GM12874 (cell line): ENCODE results near the gene TPD52L2.

Experiments used
- CTCF ChIP-seq: IDR thresholded peaks from 2 replicates; pipeline ENCODE4 v1.5.1; 2011; ENCODE audit warnings: low read depth, mild to moderate bottlenecking, control low read depth, low read length, moderate library complexity; ENCODE audit not compliant: insufficient read depth

Gene TPD52L2

GRCh38 chr20:63886921-63887320 is 21.9 kb downstream of the TPD52L2 start:
- no peak for TF ChIP-seq CTCF

- no peak for TF ChIP-seq CTCF
Observed at GRCh38 chr20:63889241-63890200, 24.5 kb downstream of the TPD52L2 start.

- no peak for TF ChIP-seq CTCF
Observed at GRCh38 chr20:63890201-63890576, 25.1 kb downstream of the TPD52L2 start.

- no peak for TF ChIP-seq CTCF
Observed at GRCh38 chr20:63890616-63891015, 25.5 kb downstream of the TPD52L2 start.

- TF ChIP-seq CTCF: no peak
Observed at GRCh38 chr20:63891061-63892002, 26.3 kb downstream of the TPD52L2 start.

- no peak for TF ChIP-seq CTCF
Observed at GRCh38 chr20:63892402-63892801, 27.3 kb downstream of the TPD52L2 start.

GRCh38 chr20:63893999-63894357 is 28.9 kb downstream of the TPD52L2 start:
- TF ChIP-seq CTCF: no peak
